GM12872 (cell line): ENCODE data around the gene ZNF107.
A peak's percentile ranks its signal among the peaks of the same experiment; 100 is the strongest.

ENCODE experiments used
- TF ChIP-seq, protein P1 (sequence below): IDR thresholded peaks from 3 replicates; pipeline ENCODE4 v1.5.1; 2011; ENCODE audit warnings: low read depth, mild to moderate bottlenecking, low read length, moderate library complexity; ENCODE audit not compliant: insufficient read depth

ZNF107 gene

DNA sequence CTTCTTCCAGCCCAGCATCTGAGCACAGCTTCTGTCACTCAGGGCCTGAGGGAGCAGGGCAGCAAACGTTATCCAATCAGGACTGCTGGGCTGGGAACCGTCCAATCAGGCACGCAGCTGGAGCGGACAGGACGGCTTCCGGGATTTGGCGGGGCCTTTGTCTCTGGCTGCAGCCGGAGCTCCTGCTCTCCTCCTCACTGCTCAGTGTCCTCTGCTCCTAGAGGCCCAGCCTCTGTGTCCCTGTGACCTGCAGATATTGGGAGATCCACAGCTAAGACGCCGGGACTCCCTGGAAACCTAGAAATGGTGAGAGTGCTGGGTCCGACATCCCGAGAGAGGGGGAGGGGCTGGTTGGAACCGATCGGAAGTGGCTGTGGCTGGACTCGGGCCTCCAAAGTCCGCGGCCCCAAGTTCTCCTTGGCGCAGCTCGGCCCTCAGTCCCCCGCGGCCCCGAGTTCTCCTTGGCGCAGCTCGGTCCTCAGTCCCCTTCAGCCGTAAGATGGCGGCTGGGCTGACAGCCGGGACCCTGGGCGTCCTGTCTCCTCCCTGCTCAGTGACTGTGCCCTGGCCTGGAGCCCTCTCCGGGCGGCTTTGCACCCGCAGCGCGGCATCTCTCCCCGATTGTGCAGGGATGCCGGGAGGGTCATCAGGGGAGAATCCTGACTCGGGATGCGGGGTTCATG, at the start of gene ZNF107:
Gene ZNF107 (plus strand): TSS at position 154 of the 683 bp plus-strand sequence. CDS start 150 bp downstream, at position 304.
- TF ChIP-seq, protein P1, sequence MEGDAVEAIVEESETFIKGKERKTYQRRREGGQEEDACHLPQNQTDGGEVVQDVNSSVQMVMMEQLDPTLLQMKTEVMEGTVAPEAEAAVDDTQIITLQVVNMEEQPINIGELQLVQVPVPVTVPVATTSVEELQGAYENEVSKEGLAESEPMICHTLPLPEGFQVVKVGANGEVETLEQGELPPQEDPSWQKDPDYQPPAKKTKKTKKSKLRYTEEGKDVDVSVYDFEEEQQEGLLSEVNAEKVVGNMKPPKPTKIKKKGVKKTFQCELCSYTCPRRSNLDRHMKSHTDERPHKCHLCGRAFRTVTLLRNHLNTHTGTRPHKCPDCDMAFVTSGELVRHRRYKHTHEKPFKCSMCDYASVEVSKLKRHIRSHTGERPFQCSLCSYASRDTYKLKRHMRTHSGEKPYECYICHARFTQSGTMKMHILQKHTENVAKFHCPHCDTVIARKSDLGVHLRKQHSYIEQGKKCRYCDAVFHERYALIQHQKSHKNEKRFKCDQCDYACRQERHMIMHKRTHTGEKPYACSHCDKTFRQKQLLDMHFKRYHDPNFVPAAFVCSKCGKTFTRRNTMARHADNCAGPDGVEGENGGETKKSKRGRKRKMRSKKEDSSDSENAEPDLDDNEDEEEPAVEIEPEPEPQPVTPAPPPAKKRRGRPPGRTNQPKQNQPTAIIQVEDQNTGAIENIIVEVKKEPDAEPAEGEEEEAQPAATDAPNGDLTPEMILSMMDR = no peak

DNA sequence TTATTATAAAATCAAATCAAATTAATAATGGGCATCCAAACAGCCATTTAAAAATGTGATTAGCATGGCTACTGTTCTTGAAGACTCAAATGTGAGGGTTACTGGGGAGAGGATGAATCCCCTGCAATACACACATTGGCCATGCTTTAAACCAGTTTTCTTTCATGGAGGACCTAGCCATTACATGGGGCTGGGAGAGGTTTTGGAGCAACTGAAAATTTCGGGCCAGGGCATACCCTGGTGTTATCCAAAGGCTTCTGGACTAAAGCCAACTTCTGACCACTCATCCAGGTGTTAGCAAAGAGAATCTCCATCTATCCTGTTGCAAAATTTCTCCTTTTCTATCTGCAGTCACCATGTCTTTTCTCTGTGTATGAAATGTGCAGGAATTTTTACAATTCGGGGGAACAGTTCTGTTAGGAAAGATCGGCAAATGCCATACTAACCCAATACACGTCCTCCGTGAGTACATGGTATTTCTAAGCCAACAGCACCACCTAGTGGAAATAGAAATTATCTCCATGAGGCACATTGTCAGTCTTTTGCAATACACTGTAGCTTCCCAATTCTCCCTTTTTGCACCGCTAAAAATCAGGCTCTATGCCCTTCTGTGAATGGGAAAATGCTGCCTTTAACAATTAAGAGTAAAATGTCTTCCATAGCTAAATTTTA, 47.0 kb upstream of the ZNF107 start:
- TF ChIP-seq, protein P1 = peak; percentile 44

DNA sequence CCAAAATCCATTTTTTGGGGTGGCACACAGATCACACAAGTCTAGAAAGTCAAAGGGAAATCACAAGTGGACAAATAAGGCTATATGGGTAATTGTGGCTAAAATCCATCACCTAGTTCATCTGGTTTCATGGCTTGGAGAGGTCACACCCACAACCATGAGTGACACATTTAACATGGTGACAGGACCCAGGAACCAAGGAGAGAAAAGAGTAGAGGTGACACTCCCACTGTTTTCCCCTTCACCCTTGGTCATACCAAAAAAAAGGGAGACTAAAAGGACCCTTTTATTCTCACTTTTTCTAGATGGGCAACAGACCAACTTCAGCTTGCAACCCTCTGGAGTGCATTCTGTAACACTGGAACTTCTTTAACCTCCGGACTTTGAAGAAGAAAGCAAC, 46.2 kb upstream of the ZNF107 start:
- TF ChIP-seq, protein P1 = no peak

DNA sequence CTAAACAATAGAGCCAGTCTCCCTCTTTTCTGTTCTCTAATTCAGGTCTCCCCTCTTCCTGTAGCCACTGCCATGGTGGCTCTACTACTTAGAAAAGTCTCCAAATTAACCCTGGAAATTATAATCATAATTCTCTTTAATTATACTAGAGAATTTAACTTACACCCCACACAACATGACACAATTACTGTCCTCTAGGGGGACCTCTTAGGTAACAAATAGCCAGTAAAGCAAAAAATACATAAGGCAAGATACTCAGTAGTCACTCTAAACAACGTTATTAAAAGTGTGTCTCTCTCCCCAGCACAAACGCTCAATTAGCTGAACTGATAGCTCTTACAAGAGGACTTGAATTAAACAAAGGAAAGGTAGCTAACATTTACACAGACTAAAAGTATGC, 44.3 kb upstream of the ZNF107 start:
- TF ChIP-seq, protein P1 = no peak

DNA sequence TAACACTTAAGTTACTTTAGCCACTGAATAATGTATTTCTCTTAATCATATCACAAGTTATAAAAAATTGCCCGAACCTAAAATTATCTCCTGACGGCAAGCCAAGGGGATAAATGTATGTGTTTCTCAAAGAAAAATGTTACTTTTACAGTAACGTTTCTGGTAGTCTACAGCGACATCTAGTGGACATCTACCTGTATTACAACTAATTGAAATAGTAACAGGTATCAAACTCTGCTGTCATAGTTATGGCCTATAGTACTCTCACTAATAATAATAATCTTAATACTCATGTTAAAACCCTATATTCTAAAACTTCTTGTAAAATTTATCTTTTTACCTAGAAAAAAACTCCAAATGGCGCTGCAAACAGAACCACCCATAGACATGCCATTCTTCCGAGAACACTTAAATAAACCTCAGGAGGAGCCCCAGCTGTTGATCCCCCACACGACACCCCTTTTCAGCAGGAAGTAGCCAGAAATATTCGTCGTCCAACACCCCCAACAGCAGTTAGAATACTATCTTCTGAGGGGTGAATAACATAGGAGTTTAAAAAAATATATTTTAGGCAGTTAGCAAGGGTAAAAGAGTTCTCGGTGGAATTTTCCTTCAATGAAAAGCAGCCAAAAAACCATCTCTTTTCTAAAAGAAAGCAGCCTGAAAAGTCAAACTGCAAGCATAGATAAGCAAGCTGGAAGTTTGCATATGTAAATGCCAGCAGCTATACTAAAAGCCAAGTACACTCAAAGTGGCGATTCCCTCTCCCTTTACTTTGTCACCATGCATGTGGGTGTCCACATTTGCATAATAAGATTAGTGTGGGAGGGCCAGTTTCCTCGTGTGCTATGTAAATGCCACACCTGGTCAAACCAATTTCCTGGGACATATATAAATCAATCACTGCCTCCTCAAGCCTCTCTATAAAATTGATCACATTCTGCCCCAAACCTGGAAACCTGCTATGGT, 40.5 kb upstream of the ZNF107 start:
- TF ChIP-seq, protein P1 = peak; percentile 51; the same call in 2 of the 3 replicates

DNA sequence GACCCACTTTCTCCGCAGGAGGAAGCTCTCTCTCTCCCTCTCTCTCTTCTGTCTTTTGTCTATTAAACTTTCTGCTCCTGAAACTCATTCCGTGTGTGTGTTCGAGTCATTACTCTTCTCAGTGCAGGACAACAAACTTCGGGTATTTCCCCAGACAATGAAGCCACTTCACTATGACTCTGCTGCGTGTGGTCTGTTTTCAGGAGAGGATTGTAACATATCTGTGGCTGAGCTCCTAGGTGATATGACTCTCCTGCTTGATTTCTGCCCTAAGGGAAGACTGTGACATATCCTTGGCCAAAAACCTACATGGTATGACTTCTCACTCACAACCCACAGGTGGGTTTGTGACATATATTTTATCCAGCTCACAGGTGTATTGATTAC, 39.9 kb upstream of the ZNF107 start:
- TF ChIP-seq, protein P1 = no peak

DNA sequence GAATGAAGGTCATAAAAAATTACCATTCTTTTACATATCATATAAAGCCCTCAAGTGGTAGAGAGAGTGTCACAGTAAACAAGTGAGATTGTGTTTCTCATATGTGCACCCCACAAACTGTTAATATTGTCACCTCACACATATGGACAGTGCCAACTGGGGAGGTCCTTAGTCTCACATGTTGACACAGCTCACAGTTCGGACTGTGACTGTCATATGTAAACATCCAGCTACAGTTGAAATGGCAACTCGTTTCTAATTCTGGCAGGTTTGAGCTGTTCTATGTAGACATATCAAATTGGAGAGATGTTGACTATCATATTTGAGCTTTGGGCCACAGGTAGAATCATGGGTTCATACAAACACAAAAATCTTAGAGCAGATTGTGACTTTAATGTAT, 39.4 kb upstream of the ZNF107 start:
- TF ChIP-seq, protein P1 = no peak
